SK-N-SH (cell line): ENCODE measurements around the gene SLC35G6. TPM values are rescaled to one million over a fixed set of nuclear protein-coding genes. Genes with fewer than 3 reads are reported as not detected.
"Not testable (repeated sequence)": the region's sequence is repeated elsewhere in the genome, so short reads cannot be mapped to it uniquely, and the experiment has no call there.

Experiments
- CTCF ChIA-PET: fragments of 300-600, 350-600 bp; formaldehyde crosslinking; extraction: SDS; loops from one replicate; lab custom pipeline; 2021; lab: Yijun Ruan, JAX
- POLR2A ChIA-PET: fragments of 350-600 bp; sonication (Branson Sonifier 250); formaldehyde crosslinking; extraction: SDS; loops from one replicate; lab custom pipeline; 2020; ENCODE audit warnings: antibody characterized with exemption, inconsistent platforms; lab: Yijun Ruan, JAX
- DNase-seq: peaks from one replicate; pipeline ENCODE4 v3.0.0; 2012
- H2AFZ ChIP-seq: fragments of 200-600 bp; sonication (generic); 2 replicates; pipeline ENCODE4 v1.8.1; 2016; ENCODE audit warnings: antibody characterized with exemption, mild to moderate bottlenecking, low read depth
- H3F3A ChIP-seq: fragments of 200-600 bp; sonication (generic); replicated peaks from 2 replicates; pipeline ENCODE3; 2016; ENCODE audit warnings: antibody characterized with exemption, mild to moderate bottlenecking; ENCODE audit not compliant: insufficient read depth
- H3K27ac ChIP-seq, 2 experiments: fragments of 200-500 bp in 1 of 2; fragments of 200-600 bp in 1 of 2; sonication (Bioruptor generic) in 1 of 2; sonication (generic), shearing (Covaris generic) in 1 of 2; 2 replicates each; pipeline versions ENCODE4 v1.5.1 to v1.6.1; 2014 to 2016; ENCODE audit warnings: low read depth in 2 of 2, inconsistent platforms in 1 of 2, low read length in 1 of 2, mild to moderate bottlenecking in 1 of 2, mixed read lengths in 1 of 2
- H3K27me3 ChIP-seq: fragments of 200-600 bp; sonication (generic), shearing (Covaris generic); 2 replicates; pipeline ENCODE4 v1.6.1; 2016; ENCODE audit warnings: mixed run types; ENCODE audit not compliant: insufficient read depth
- H3K36me3 ChIP-seq, 2 experiments: fragments of 200-500 bp in 1 of 2; fragments of 200-600 bp in 1 of 2; sonication (Bioruptor generic) in 1 of 2; sonication (generic) in 1 of 2; replicated peaks in 1 of 2; 2 replicates each; pipeline versions ENCODE3 to v1.5.1; 2014 to 2016; ENCODE audit warnings: low read length in 1 of 2, mild to moderate bottlenecking in 1 of 2; ENCODE audit not compliant: insufficient read depth in 2 of 2, control insufficient read depth in 1 of 2
- H3K4me1 ChIP-seq, 2 experiments: fragments of 200-500 bp in 1 of 2; fragments of 200-600 bp in 1 of 2; sonication (Bioruptor generic) in 1 of 2; sonication (generic), shearing (Covaris generic) in 1 of 2; 2 replicates each; pipeline versions ENCODE4 v1.5.1 to v1.6.1; 2014 to 2016; ENCODE audit warnings: low read depth in 1 of 2, low read length in 1 of 2, mixed run types in 1 of 2; ENCODE audit not compliant: insufficient read depth in 2 of 2, control insufficient read depth in 1 of 2
- H3K4me2 ChIP-seq: fragments of 200-600 bp; sonication (generic), shearing (Covaris generic); 2 replicates; pipeline ENCODE4 v1.6.1; 2017; ENCODE audit warnings: mixed run types
- H3K4me3 ChIP-seq, 2 experiments: fragments of 200-500 bp in 1 of 2; fragments of 200-600 bp in 1 of 2; sonication (Bioruptor generic) in 1 of 2; sonication (generic), shearing (Covaris generic) in 1 of 2; 2 replicates each; pipeline versions ENCODE4 v1.5.1 to v1.8.1; 2014 to 2016; ENCODE audit warnings: low read depth in 2 of 2, inconsistent platforms in 1 of 2, low read length in 1 of 2, mild to moderate bottlenecking in 1 of 2, mixed read lengths in 1 of 2, moderate library complexity in 1 of 2
- H3K79me2 ChIP-seq: fragments of 200-600 bp; sonication (generic); 2 replicates; pipeline ENCODE4 v1.8.1; 2017; ENCODE audit warnings: mild to moderate bottlenecking; ENCODE audit not compliant: insufficient read depth
- H3K9ac ChIP-seq: fragments of 200-600 bp; sonication (generic); 2 replicates; pipeline ENCODE4 v1.6.1; 2017; ENCODE audit warnings: mixed run types
- H3K9me2 ChIP-seq: fragments of 200-600 bp; sonication (generic); 2 replicates; pipeline ENCODE4 v1.6.1; 2017; ENCODE audit warnings: mixed run types
- H3K9me3 ChIP-seq: fragments of 200-600 bp; sonication (generic); 2 replicates; pipeline ENCODE4 v1.6.1; 2017; ENCODE audit warnings: mixed run types, mild to moderate bottlenecking, moderate library complexity
- H4K20me1 ChIP-seq: fragments of 200-600 bp; sonication (generic); 2 replicates; pipeline ENCODE4 v1.6.1; 2017; ENCODE audit warnings: mild to moderate bottlenecking, mixed run types; ENCODE audit not compliant: insufficient read depth
- ELF1 ChIP-seq: IDR thresholded peaks from 2 replicates; pipeline ENCODE4 v1.4.0; 2012
- MEF2A ChIP-seq: IDR thresholded peaks from 2 replicates; pipeline ENCODE4 v1.4.0; 2012; ENCODE audit warnings: low read depth, borderline replicate concordance
- POLR2AphosphoS5 ChIP-seq: IDR thresholded peaks from 2 replicates; pipeline ENCODE4 v1.6.1; 2012; ENCODE audit warnings: low read depth, low read length
- RAD21 ChIP-seq: IDR thresholded peaks from 2 replicates; pipeline ENCODE4 v1.6.1; 2012; ENCODE audit warnings: mild to moderate bottlenecking, low read length
- RCOR1 ChIP-seq: fragments of 150-350 bp; IDR thresholded peaks from 2 replicates; pipeline ENCODE4 v1.6.1; 2017; ENCODE audit warnings: antibody characterized with exemption, low read length
- TCF12 ChIP-seq: IDR thresholded peaks from 2 replicates; pipeline ENCODE4 v1.4.0; 2012
- WGBS: methylation state at CpG from one replicate; pipeline ENCODE4 v1.1.6; 2017; ENCODE audit warnings: low lambda C conversion rate; 5-methylcytosine and 5-hydroxymethylcytosine counted together
- polyA plus RNA-seq, 3 experiments: library from polyadenylated mRNA; depleted of rRNA; stranded (reverse); fragments of >200 nt; gene quantifications; 2 replicates each; pipeline ENCODE4 v1.2.3, GENCODE V29; 2012
- TF ChIP-seq, protein P1 (sequence below): IDR thresholded peaks from 2 replicates; pipeline ENCODE4; 2012
- TF ChIP-seq, protein P2 (sequence below): fragments of 150-350 bp; IDR thresholded peaks from 2 replicates; pipeline ENCODE4 v1.6.1; 2017; ENCODE audit warnings: antibody characterized with exemption, low read length, low read depth, borderline replicate concordance

Gene SLC35G6
- polyA plus RNA-seq (2012; rRNA removed) = not detected in 2 replicates
- polyA plus RNA-seq (2012; cell fraction: cytosol; rRNA removed) = 0.03 TPM in 1 of 2 replicates, not detected in the other
- not detected in 2 replicates for polyA plus RNA-seq (2012; cell fraction: nucleus; rRNA removed)

DNA sequence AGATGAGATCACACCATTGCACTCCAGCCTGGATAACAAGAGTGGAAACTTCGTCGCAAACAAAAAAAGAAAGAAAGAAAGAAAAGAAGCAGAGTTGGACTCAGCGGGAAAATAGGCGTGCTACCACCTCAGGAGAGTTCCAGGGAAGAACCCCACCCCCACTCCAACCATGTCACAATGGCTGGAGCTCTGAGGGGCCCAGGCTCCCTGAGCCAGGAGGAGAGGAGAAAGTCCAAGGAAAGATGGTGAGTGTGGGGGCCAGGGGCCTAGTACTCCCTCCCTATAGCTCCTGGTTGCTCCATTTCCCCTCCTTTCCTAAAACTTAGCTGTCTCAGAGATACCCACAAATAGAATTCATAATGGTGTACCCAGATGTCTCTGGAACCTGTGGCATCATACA, at the start of gene SLC35G6:
SLC35G6 (plus strand) TSS at position 172 of the 400 bp plus-strand sequence; CDS start at position 243, 71 bp downstream.
- Histone ChIP-seq H4K20me1 (peaks cover 40% of the 10 kb centered on the region), H3K4me3 (peak within 1 kb of the TSS; percentile 72 to 77; a peak in 3 of 4 replicates), H3K79me2 (peaks cover 80% of the 10 kb centered on the region), H3K27ac (peak within 1 kb of the TSS; percentile 81 to 90), H3K9ac (peak within 1 kb of the TSS; percentile 90; the same call in 1 of the 2 replicates), H3K4me2 (peak within 1 kb of the TSS; percentile 95; the same call in 1 of the 2 replicates), H3K4me1 (peaks cover 30 to 39% of the 10 kb centered on the region in 2 experiments; a peak in 3 of 4 replicates), H3F3A (peaks cover 19% of the 10 kb centered on the region), H2AFZ (0 out of 2 replicates have a peak within 1 kb of the TSS, but pooled peaks have one; percentile 74)
- H3K9me2 ChIP-seq, POLR2A ChIA-PET, H3K9me3 ChIP-seq, DNase-seq, H3K36me3 ChIP-seq, H3K27me3 ChIP-seq: not testable (repeated sequence)
- 96% methylated on average over 4 of the region's 4 CpGs for WGBS
- CTCF ChIA-PET = interaction anchor here (1.1 to 2.1 kb wide), 3 partner anchors 22 to 136 kb away, joined by 3 to 11 read pairs (median 3); no protein-coding TSS in a partner anchor

DNA sequence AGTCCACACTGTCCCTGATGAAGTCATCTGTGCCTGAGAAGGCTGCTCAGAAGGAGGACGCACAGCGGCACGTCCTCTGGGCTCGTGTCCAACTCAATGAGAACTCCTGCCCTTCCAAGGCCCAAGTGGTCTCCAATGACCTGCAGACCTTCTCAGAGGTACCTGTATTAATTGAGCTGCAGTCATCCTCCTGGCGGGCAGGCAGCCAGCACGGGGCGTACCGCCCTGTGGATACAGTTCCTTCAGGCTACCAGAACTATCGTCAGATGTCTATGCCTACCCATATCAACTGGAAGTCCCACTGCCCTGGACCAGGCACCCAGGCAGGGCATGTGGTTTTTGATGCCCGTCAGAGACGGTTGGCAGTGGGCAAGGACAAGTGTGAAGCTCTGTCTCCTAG, 49.0 kb upstream of the SLC35G6 start:
- POLR2A ChIA-PET = interaction anchor here (0.9 kb wide), 1 partner anchor 8 kb away, joined by 4 read pairs; no protein-coding TSS in a partner anchor

More for the DNA sequence above, 49.0 kb upstream of the SLC35G6 start:
- TF ChIP-seq RAD21 (no peak), POLR2AphosphoS5 (no peak), RCOR1 (no peak), MEF2A (no peak), ELF1 (no peak), TCF12 (no peak)
- TF ChIP-seq, protein P1, sequence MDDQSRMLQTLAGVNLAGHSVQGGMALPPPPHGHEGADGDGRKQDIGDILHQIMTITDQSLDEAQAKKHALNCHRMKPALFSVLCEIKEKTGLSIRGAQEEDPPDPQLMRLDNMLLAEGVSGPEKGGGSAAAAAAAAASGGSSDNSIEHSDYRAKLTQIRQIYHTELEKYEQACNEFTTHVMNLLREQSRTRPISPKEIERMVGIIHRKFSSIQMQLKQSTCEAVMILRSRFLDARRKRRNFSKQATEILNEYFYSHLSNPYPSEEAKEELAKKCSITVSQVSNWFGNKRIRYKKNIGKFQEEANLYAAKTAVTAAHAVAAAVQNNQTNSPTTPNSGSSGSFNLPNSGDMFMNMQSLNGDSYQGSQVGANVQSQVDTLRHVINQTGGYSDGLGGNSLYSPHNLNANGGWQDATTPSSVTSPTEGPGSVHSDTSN = no peak
- TF ChIP-seq, protein P2, sequence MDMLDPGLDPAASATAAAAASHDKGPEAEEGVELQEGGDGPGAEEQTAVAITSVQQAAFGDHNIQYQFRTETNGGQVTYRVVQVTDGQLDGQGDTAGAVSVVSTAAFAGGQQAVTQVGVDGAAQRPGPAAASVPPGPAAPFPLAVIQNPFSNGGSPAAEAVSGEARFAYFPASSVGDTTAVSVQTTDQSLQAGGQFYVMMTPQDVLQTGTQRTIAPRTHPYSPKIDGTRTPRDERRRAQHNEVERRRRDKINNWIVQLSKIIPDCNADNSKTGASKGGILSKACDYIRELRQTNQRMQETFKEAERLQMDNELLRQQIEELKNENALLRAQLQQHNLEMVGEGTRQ = no peak
- WGBS = 80% methylated on average over 10 of the region's 11 CpGs
- H3K4me1 ChIP-seq = peaks cover 0 to 9% of the 10 kb centered on the region in 2 experiments; a peak in 1 of 4 replicates
- peaks cover 7% of the 10 kb centered on the region; the same call in 1 of the 2 replicates for H3K79me2 ChIP-seq
- H2AFZ ChIP-seq = no peak overlapping the region
- H3K9ac ChIP-seq = no peak overlapping the region
- CTCF ChIA-PET = interaction anchor here (0.9 to 1.4 kb wide), 3 partner anchors 12 to 76 kb away, joined by 3 to 5 read pairs (median 3); partner anchors contain the start of gene SPEM1
- no peak for DNase-seq
- no peaks in the 10 kb centered on the region for H3K36me3 ChIP-seq
- H3K4me3 ChIP-seq = no peak overlapping the region
- no peak overlapping the region for H3K4me2 ChIP-seq
- H3K9me2 ChIP-seq = no peaks in the 10 kb centered on the region
- no peaks in the 10 kb centered on the region for H3K9me3 ChIP-seq
- peaks cover 6% of the 10 kb centered on the region for H3F3A ChIP-seq
- H4K20me1 ChIP-seq = no peaks in the 10 kb centered on the region
- no peaks in the 10 kb centered on the region for H3K27me3 ChIP-seq
- no peak overlapping the region for H3K27ac ChIP-seq
